ENCODE measurements around the gene EEF1AKMT4. TPM values are rescaled to one million over a fixed set of nuclear protein-coding genes. Genes with fewer than 3 reads are reported as not detected.
A peak's percentile ranks its signal among the peaks of the same experiment; 100 is the strongest.

EEF1AKMT4 gene
- total RNA-seq, 4 donors from 2014 or later: 1.7 to 9.8 (median 5.7) TPM

DNA sequence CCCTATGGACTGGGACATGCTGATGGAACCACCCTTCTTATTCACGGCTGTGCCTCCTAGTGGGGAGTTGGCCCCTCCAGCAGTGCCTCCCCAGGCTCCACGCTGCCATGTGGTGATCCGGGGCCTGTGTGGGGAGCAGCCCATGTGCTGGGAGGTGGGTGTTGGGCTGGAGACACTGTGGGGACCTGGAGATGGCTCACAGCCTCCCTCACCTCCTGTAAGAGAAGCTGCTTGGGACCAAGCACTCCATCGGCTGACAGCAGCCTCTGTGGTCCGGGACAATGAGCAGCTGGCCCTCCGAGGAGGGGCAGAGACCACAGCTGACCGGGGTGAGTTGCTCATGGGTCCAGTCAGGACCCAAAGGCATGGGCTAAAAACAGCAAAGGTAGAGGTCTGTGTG is 9.8 kb upstream of the EEF1AKMT4 start:
- H3K9me3 ChIP-seq: no peaks in the 10 kb centered on the region
- no peak for TF ChIP-seq CTCF (IDR thresholded peaks at IDR 0.05)
- no peak for TF ChIP-seq POLR2A (IDR thresholded peaks at IDR 0.05)
- DNase-seq: no peak
- no peak overlapping the region for H3K4me3 ChIP-seq
- H3K4me1 ChIP-seq: peaks cover 0 to 13% (median 0%) of the 10 kb centered on the region in 4 donors
- H3K36me3 ChIP-seq: peaks cover 0 to 28% (median 0%) of the 10 kb centered on the region in 3 donors
- H3K27ac ChIP-seq: no peak overlapping the region
- H3K27me3 ChIP-seq: no peaks in the 10 kb centered on the region

GRCh38 chr3:184240384-184241140 is 8.9 kb upstream of the EEF1AKMT4 start:
- no peak overlapping the region for H3K27ac ChIP-seq
- H3K9me3 ChIP-seq: no peaks in the 10 kb centered on the region
- H3K4me1 ChIP-seq: peaks cover 0 to 13% (median 0%) of the 10 kb centered on the region in 4 donors
- no peak overlapping the region for H3K4me3 ChIP-seq
- no peak for TF ChIP-seq POLR2A (IDR thresholded peaks at IDR 0.05)
- no peak for TF ChIP-seq CTCF (IDR thresholded peaks at IDR 0.05)
- no peak for DNase-seq
- peaks cover 0 to 37% (median 0%) of the 10 kb centered on the region in 3 donors for H3K36me3 ChIP-seq
- H3K27me3 ChIP-seq: no peaks in the 10 kb centered on the region

GRCh38 chr3:184241141-184241446 is 8.4 kb upstream of the EEF1AKMT4 start:
- Histone ChIP-seq H3K36me3 (peaks cover 0 to 39% (median 0%) of the 10 kb centered on the region in 3 donors), H3K4me3 (peak overlapping the region in 2 of 4 donors; percentile 40 to 46), H3K27ac (no peak overlapping the region), H3K9me3 (no peaks in the 10 kb centered on the region), H3K4me1 (peaks cover 0 to 13% (median 0%) of the 10 kb centered on the region in 4 donors), H3K27me3 (no peaks in the 10 kb centered on the region)
- TF ChIP-seq CTCF (IDR thresholded peaks at IDR 0.05) (no peak), POLR2A (IDR thresholded peaks at IDR 0.05) (no peak)
- DNase-seq: no peak

- peak overlapping the region in 2 of 4 donors; percentile 40 to 46 for H3K4me3 ChIP-seq
- peaks cover 0 to 39% (median 0%) of the 10 kb centered on the region in 3 donors for H3K36me3 ChIP-seq
- no peaks in the 10 kb centered on the region for H3K27me3 ChIP-seq
- peaks cover 0 to 13% (median 0%) of the 10 kb centered on the region in 4 donors for H3K4me1 ChIP-seq
- DNase-seq: peak in 2 of 3 donors; percentile 73 to 79
- H3K27ac ChIP-seq: peak overlapping the region in 1 of 4 donors; percentile 43
- no peaks in the 10 kb centered on the region for H3K9me3 ChIP-seq
- TF ChIP-seq CTCF (IDR thresholded peaks at IDR 0.05) (peak in 4 of 6 experiments; percentile 33 to 69 (median 61)), POLR2A (IDR thresholded peaks at IDR 0.05) (no peak)
These were observed 7.8 kb upstream of the EEF1AKMT4 start for GRCh38 chr3:184241447-184242296.

- DNase-seq: no peak
- Histone ChIP-seq H3K27me3 (no peaks in the 10 kb centered on the region), H3K4me1 (peaks cover 0 to 17% (median 0%) of the 10 kb centered on the region in 4 donors), H3K27ac (no peak overlapping the region), H3K9me3 (no peaks in the 10 kb centered on the region), H3K36me3 (peaks cover 0 to 39% (median 0%) of the 10 kb centered on the region in 3 donors), H3K4me3 (no peak overlapping the region)
- TF ChIP-seq POLR2A (IDR thresholded peaks at IDR 0.05) (no peak), CTCF (IDR thresholded peaks at IDR 0.05) (no peak)
These were observed 7.2 kb upstream of the EEF1AKMT4 start for GRCh38 chr3:184242297-184242685.
